PC-9 (cell line): ENCODE results near the gene NUDT13. TPM values are rescaled to one million over a fixed set of nuclear protein-coding genes. Genes with fewer than 3 reads are reported as not detected.

Source experiments
- BruUV-seq: library from RNA; stranded (reverse); fragments of 400-500 nt; replicated peaks from 2 replicates; lab custom pipeline; 2021; lab: Mats Ljungman, UMichigan
- CTCF ChIA-PET: fragments of 300-600 bp; sonication (Branson Sonifier 250); formaldehyde crosslinking; loops from one replicate; lab custom pipeline; 2022; ENCODE audit warnings: antibody characterized with exemption; lab: Charles Lee
- POLR2A ChIA-PET: fragments of 300-600 bp; sonication (Branson Sonifier 250); formaldehyde crosslinking; loops from one replicate; lab custom pipeline; 2022; ENCODE audit warnings: antibody characterized with exemption; ENCODE audit not compliant: unreplicated experiment; lab: Charles Lee
- DNase-seq, 2 experiments: peaks; one replicate each; pipeline versions ENCODE4 v3.0.0 to v3.0.0-alpha.2; 2015 to 2022; ENCODE audit warnings: mixed read lengths in 1 of 2
- H2AFZ ChIP-seq: fragments of 200-600 bp; sonication (generic); 2 replicates; pipeline ENCODE4 v1.8.1; 2017; ENCODE audit warnings: antibody characterized with exemption
- H3F3A ChIP-seq: fragments of 200-600 bp; sonication (generic); 2 replicates; pipeline ENCODE4 v1.8.1; 2017; ENCODE audit warnings: antibody characterized with exemption, mild to moderate bottlenecking, low read depth; ENCODE audit not compliant: insufficient read depth
- H3K27ac ChIP-seq: fragments of 200-600 bp; sonication (generic); 2 replicates; pipeline ENCODE4 v1.6.1; 2016; ENCODE audit warnings: mixed run types
- H3K27me3 ChIP-seq: fragments of 200-600 bp; sonication (generic); 2 replicates; pipeline ENCODE4 v1.6.1; 2016; ENCODE audit warnings: low read depth, mixed run types; ENCODE audit not compliant: insufficient read depth
- H3K36me3 ChIP-seq: fragments of 200-600 bp; sonication (generic); 2 replicates; pipeline ENCODE4 v1.6.1; 2016; ENCODE audit warnings: low read depth, mixed run types
- H3K4me1 ChIP-seq: fragments of 200-600 bp; sonication (generic); replicated peaks from 2 replicates; pipeline ENCODE4 v1.6.1; 2016; ENCODE audit warnings: mixed run types; ENCODE audit not compliant: insufficient read depth
- H3K4me2 ChIP-seq: fragments of 200-600 bp; sonication (generic); 2 replicates; pipeline ENCODE4 v1.6.1; 2017; ENCODE audit warnings: mixed run types
- H3K4me3 ChIP-seq: fragments of 200-600 bp; sonication (generic); 2 replicates; pipeline ENCODE4 v1.6.1; 2016; ENCODE audit warnings: mixed run types
- H3K79me2 ChIP-seq: fragments of 200-600 bp; sonication (generic); 2 replicates; pipeline ENCODE4 v1.6.1; 2017; ENCODE audit warnings: low read depth, mixed run types
- H3K9me2 ChIP-seq: fragments of 200-600 bp; sonication (generic); 2 replicates; pipeline ENCODE4 v1.8.1; 2017; ENCODE audit warnings: mild to moderate bottlenecking; ENCODE audit not compliant: insufficient read depth
- H3K9me3 ChIP-seq: fragments of 200-600 bp; sonication (generic); 2 replicates; pipeline ENCODE4 v1.8.1; 2016; ENCODE audit warnings: low read depth; ENCODE audit not compliant: insufficient read depth
- H4K20me1 ChIP-seq: fragments of 200-600 bp; sonication (generic); 2 replicates; pipeline ENCODE4 v1.8.1; 2017; ENCODE audit not compliant: insufficient read depth
- CTCF ChIP-seq: fragments of 200-600 bp; sonication (generic); conservative IDR thresholded peaks from 2 replicates; pipeline ENCODE4 v1.6.1; 2017; ENCODE audit warnings: mixed run types, antibody characterized with exemption, mild to moderate bottlenecking, moderate library complexity
- EZH2 ChIP-seq: fragments of 200-600 bp; sonication (generic); IDR thresholded peaks from 2 replicates; pipeline ENCODE4 v1.8.0; 2017; ENCODE audit warnings: antibody characterized with exemption, low read depth
- intact Hi-C: fragments of 100-400 bp; cut with micrococcal nuclease; formaldehyde crosslinking; loops from one replicate; pipeline ENCODE4 v1.10.0; 2022; ENCODE audit not compliant: unreplicated experiment
- total RNA-seq: library from RNA; stranded (reverse); gene quantifications from 2 replicates; pipeline ENCODE4 v1.2.3, GENCODE V29; 2021

The NUDT13 gene
- total RNA-seq, 1 experiment from 2014 or later: 5.2 TPM

- BruUV-seq: no TSS peak
- H3F3A ChIP-seq: peaks cover 6% of the 10 kb centered on the region; the same call in 1 of the 2 replicates
- no peak overlapping the region for H3K4me3 ChIP-seq
- ChIA-PET CTCF (interaction anchor here (0.5 kb wide), 1 partner anchor 13 kb away, joined by 4 read pairs; no protein-coding TSS in a partner anchor), POLR2A (interaction anchor here (0.7 kb wide), 1 partner anchor 459 kb away, joined by 5 read pairs; no protein-coding TSS in a partner anchor)
- no peaks in the 10 kb centered on the region for H3K9me3 ChIP-seq
- H3K9me2 ChIP-seq: peaks cover 4% of the 10 kb centered on the region; the same call in 1 of the 2 replicates
- no peak overlapping the region for H3K27ac ChIP-seq
- H4K20me1 ChIP-seq: no peaks in the 10 kb centered on the region
- intact Hi-C loops: no loop called here
- TF ChIP-seq CTCF (no peak), EZH2 (no peak)
- H3K79me2 ChIP-seq: peaks cover 45% of the 10 kb centered on the region
- H2AFZ ChIP-seq: no peak overlapping the region
- H3K36me3 ChIP-seq: no peaks in the 10 kb centered on the region
- H3K27me3 ChIP-seq: no peaks in the 10 kb centered on the region
- no peaks in the 10 kb centered on the region for H3K4me1 ChIP-seq
- DNase-seq: no peak
- no peak overlapping the region for H3K4me2 ChIP-seq
Measured at GRCh38 chr10:73083221-73083620, 27.0 kb upstream of the NUDT13 start.

GRCh38 chr10:73084209-73084608 is 26.0 kb upstream of the NUDT13 start:
- H3F3A ChIP-seq: peaks cover 6% of the 10 kb centered on the region; the same call in 1 of the 2 replicates
- no TSS peak for BruUV-seq
- TF ChIP-seq EZH2 (no peak), CTCF (no peak)
- peaks cover 4% of the 10 kb centered on the region; the same call in 1 of the 2 replicates for H3K9me2 ChIP-seq
- H3K4me3 ChIP-seq: no peak overlapping the region
- POLR2A ChIA-PET: interaction anchor here (0.6 kb wide), 1 partner anchor 147 kb away, joined by 3 read pairs; no protein-coding TSS in a partner anchor
- H3K36me3 ChIP-seq: no peaks in the 10 kb centered on the region
- no peak overlapping the region for H3K27ac ChIP-seq
- H3K9me3 ChIP-seq: no peaks in the 10 kb centered on the region
- no peak for DNase-seq
- intact Hi-C loops: no loop called here
- H3K4me1 ChIP-seq: no peaks in the 10 kb centered on the region
- H3K4me2 ChIP-seq: no peak overlapping the region
- CTCF ChIA-PET: no interaction called here
- peaks cover 42% of the 10 kb centered on the region for H3K79me2 ChIP-seq
- no peaks in the 10 kb centered on the region for H3K27me3 ChIP-seq
- no peak overlapping the region for H2AFZ ChIP-seq
- no peaks in the 10 kb centered on the region for H4K20me1 ChIP-seq

GRCh38 chr10:73086816-73087215 is 23.4 kb upstream of the NUDT13 start:
- no TSS peak for BruUV-seq
- no peaks in the 10 kb centered on the region for H3K36me3 ChIP-seq
- DNase-seq: no peak
- intact Hi-C loops: no loop called here
- CTCF ChIA-PET: no interaction called here
- peaks cover 61% of the 10 kb centered on the region for H3K79me2 ChIP-seq
- TF ChIP-seq CTCF (no peak), EZH2 (no peak)
- peaks cover 7% of the 10 kb centered on the region; the same call in 1 of the 2 replicates for H3F3A ChIP-seq
- no peak overlapping the region for H3K27ac ChIP-seq
- H4K20me1 ChIP-seq: no peaks in the 10 kb centered on the region
- POLR2A ChIA-PET: no interaction called here
- H3K4me3 ChIP-seq: no peak overlapping the region
- no peak overlapping the region for H3K4me2 ChIP-seq
- no peaks in the 10 kb centered on the region for H3K27me3 ChIP-seq
- H3K4me1 ChIP-seq: no peaks in the 10 kb centered on the region
- H3K9me3 ChIP-seq: no peaks in the 10 kb centered on the region
- no peak overlapping the region for H2AFZ ChIP-seq
- H3K9me2 ChIP-seq: peaks cover 2% of the 10 kb centered on the region
